ENCODE results near the gene KDM5B. TPM values are rescaled to one million over a fixed set of nuclear protein-coding genes. Genes with fewer than 3 reads are reported as not detected.

The KDM5B gene
- total RNA-seq, 1 experiment from 2014 or later: 44.6 TPM

DNA sequence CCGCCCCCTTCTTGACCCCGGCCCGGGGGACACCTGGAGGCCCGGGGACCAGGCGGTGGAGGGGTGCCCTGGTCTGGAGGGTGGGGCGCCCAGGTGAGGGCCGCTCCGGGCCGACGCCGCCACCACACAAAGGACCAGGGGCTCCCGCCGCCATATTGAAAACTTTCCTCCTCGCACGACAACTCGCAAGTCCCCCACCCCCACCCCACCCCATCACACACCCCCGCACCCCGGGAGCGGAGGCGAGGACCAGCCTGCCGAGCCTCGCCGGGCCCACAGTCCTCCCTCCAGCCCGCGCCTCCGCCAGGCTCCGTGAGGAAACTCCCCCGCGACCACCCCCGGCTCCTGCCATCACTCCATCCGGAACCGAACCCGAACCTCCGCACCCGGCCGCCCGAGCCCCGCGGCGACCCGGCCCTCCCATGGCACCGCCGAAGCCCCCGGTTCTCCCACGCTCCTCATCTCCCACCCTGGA, 733 bp downstream of the KDM5B start:
- Histone ChIP-seq H3K4me2 (ENCODE audit: low read length) (peak overlapping the region; percentile 91), H3K27me3 (ENCODE audit: insufficient read depth, low read length) (no peaks in the 10 kb centered on the region), H3K4me3 (replicated peaks in 1 of 2; ENCODE audit: low read depth in 1 of 2, low read length in 2 of 2) (peak overlapping the region; percentile 78 to 82), H4K20me1 (ENCODE audit: insufficient read depth) (no peaks in the 10 kb centered on the region), H3K79me2 (ENCODE audit: insufficient read depth, low read length) (peaks cover 33% of the 10 kb centered on the region), H3K4me1 (ENCODE audit: control insufficient read depth in 1 of 2, insufficient read depth in 2 of 2, low read length in 2 of 2) (peaks cover 40 to 76% of the 10 kb centered on the region in 2 experiments), H3K9ac (ENCODE audit: low read length) (peak overlapping the region; percentile 71), H3K9me3 (ENCODE audit: control insufficient read depth in 1 of 2, insufficient read depth in 1 of 2, low read depth in 1 of 2, low read length in 2 of 2) (no peaks in the 10 kb centered on the region), H3K36me3 (ENCODE audit: control insufficient read depth in 1 of 2, insufficient read depth in 2 of 2, low read length in 2 of 2) (no peaks in the 10 kb centered on the region), H3K9me2 (ENCODE audit: insufficient read depth) (no peaks in the 10 kb centered on the region), H2AFZ (ENCODE audit: low read depth, low read length, poor library complexity, severe bottlenecking) (no peak overlapping the region), H3K27ac (ENCODE audit: low read depth, low read length) (peak overlapping the region; percentile 75; the same call in 1 of the 2 replicates)
- no TSS peak for BruUV-seq (replicated peaks)
- no peak for DNase-seq (ENCODE audit: low read depth, low spot score)
- intact Hi-C loops (cut with micrococcal nuclease): no loop called here
- ChIA-PET POLR2A (interaction anchor here (0.6 to 0.8 kb wide), 4 partner anchors 15 to 32 kb away, joined by 3 read pairs; no protein-coding TSS in a partner anchor), RAD21 (ENCODE audit: low non-redundant PET in 1 of 2, low total read pairs in 2 of 2, uncharacterized antibody in 2 of 2, unreplicated experiment in 2 of 2) (no interaction called here), CTCF (no interaction called here)
- no peak for TF ChIP-seq ZFX (IDR thresholded peaks at IDR 0.05)
- no peak for ATAC-seq

DNA sequence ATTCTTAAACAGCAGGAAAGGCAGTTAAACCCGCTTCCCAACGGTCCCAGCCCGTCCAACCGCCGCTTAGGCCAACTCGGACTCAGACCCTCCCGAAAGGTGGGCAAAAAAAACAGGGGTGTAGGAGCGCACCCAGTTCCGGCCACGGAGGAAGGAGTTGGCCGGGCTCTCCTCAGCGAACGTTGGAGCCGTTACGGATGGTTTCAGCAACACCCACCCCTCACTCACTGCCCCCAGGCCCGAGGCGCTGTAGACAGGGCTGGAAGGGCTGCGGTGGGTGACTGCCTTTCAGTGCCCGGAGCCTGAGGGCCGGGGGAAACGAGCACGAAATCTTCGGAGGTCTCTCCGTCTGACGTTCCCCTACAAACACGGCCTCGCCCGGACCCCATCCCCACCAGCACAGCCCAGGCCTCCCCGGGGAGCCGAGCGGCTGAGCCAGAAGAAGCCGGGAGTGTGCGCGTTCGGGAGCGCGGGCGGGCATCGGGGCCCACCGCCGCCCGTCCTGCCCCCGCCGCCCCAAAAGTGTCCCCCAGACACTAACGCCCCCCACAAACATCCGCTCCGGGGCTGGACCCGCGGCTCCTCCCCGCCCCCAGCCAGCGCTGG, 1.3 kb downstream of the KDM5B start:
- RAD21 ChIA-PET (ENCODE audit: low non-redundant PET in 1 of 2, low total read pairs in 2 of 2, uncharacterized antibody in 2 of 2, unreplicated experiment in 2 of 2): no interaction called here
- ATAC-seq (no peak), DNase-seq (ENCODE audit: low read depth, low spot score) (no peak)
- H4K20me1 ChIP-seq (ENCODE audit: insufficient read depth): no peaks in the 10 kb centered on the region
- intact Hi-C loops (cut with micrococcal nuclease): no loop called here
- no peaks in the 10 kb centered on the region for H3K9me2 ChIP-seq (ENCODE audit: insufficient read depth)
- no TSS peak for BruUV-seq (replicated peaks)
- H3K4me3 ChIP-seq (replicated peaks in 1 of 2; ENCODE audit: low read depth in 1 of 2, low read length in 2 of 2): peak overlapping the region; percentile 78 to 82
- H3K9me3 ChIP-seq (ENCODE audit: control insufficient read depth in 1 of 2, insufficient read depth in 1 of 2, low read depth in 1 of 2, low read length in 2 of 2): no peaks in the 10 kb centered on the region
- POLR2A ChIA-PET: no interaction called here
- H3K9ac ChIP-seq (ENCODE audit: low read length): peak overlapping the region; percentile 71
- no peak for TF ChIP-seq EZH2phosphoT487 (IDR thresholded peaks at IDR 0.05; ENCODE audit: borderline replicate concordance)
- TF ChIP-seq POLR2A (IDR thresholded peaks at IDR 0.05; ENCODE audit: borderline replicate concordance, extremely low read depth, insufficient read depth, insufficient read length): no peak
- no peak for TF ChIP-seq FOSL1 (IDR thresholded peaks at IDR 0.05; ENCODE audit: low read depth)
- TF ChIP-seq, protein P1, sequence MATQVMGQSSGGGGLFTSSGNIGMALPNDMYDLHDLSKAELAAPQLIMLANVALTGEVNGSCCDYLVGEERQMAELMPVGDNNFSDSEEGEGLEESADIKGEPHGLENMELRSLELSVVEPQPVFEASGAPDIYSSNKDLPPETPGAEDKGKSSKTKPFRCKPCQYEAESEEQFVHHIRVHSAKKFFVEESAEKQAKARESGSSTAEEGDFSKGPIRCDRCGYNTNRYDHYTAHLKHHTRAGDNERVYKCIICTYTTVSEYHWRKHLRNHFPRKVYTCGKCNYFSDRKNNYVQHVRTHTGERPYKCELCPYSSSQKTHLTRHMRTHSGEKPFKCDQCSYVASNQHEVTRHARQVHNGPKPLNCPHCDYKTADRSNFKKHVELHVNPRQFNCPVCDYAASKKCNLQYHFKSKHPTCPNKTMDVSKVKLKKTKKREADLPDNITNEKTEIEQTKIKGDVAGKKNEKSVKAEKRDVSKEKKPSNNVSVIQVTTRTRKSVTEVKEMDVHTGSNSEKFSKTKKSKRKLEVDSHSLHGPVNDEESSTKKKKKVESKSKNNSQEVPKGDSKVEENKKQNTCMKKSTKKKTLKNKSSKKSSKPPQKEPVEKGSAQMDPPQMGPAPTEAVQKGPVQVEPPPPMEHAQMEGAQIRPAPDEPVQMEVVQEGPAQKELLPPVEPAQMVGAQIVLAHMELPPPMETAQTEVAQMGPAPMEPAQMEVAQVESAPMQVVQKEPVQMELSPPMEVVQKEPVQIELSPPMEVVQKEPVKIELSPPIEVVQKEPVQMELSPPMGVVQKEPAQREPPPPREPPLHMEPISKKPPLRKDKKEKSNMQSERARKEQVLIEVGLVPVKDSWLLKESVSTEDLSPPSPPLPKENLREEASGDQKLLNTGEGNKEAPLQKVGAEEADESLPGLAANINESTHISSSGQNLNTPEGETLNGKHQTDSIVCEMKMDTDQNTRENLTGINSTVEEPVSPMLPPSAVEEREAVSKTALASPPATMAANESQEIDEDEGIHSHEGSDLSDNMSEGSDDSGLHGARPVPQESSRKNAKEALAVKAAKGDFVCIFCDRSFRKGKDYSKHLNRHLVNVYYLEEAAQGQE (IDR thresholded peaks at IDR 0.05; ENCODE audit: low read depth): no peak
- TF ChIP-seq, protein P2, sequence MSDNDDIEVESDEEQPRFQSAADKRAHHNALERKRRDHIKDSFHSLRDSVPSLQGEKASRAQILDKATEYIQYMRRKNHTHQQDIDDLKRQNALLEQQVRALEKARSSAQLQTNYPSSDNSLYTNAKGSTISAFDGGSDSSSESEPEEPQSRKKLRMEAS (IDR thresholded peaks at IDR 0.05): no peak
- TF ChIP-seq EZH2 (IDR thresholded peaks at IDR 0.05): no peak
- H3K36me3 ChIP-seq (ENCODE audit: control insufficient read depth in 1 of 2, insufficient read depth in 2 of 2, low read length in 2 of 2): no peaks in the 10 kb centered on the region
- peaks cover 39 to 76% of the 10 kb centered on the region in 2 experiments for H3K4me1 ChIP-seq (ENCODE audit: control insufficient read depth in 1 of 2, insufficient read depth in 2 of 2, low read length in 2 of 2)
- peaks cover 36% of the 10 kb centered on the region for H3K79me2 ChIP-seq (ENCODE audit: insufficient read depth, low read length)
- no peaks in the 10 kb centered on the region for H3K27me3 ChIP-seq (ENCODE audit: insufficient read depth, low read length)
- H3K4me2 ChIP-seq (ENCODE audit: low read length): peak overlapping the region; percentile 91
- CTCF ChIA-PET: no interaction called here
- no peak overlapping the region; the same call in 1 of the 2 replicates for H3K27ac ChIP-seq (ENCODE audit: low read depth, low read length)
- no peak overlapping the region for H2AFZ ChIP-seq (ENCODE audit: low read depth, low read length, poor library complexity, severe bottlenecking)

Data from HCT116 (cell line).